ENCODE data around the gene MED10. TPM values are rescaled to one million over a fixed set of nuclear protein-coding genes. Genes with fewer than 3 reads are reported as not detected.

The MED10 gene
- total RNA-seq, 1 experiment from 2014 or later, result 81.8 TPM

GRCh38 chr5:6362846-6363245 lies 15.5 kb downstream of the MED10 start:
- no TSS peak for BruUV-seq (replicated peaks)
- intact Hi-C loops (cut with micrococcal nuclease; ENCODE audit: unreplicated experiment), result no loop called here
- ChIA-PET POLR2A (ENCODE audit: unreplicated experiment) (no interaction called here), CTCF (no interaction called here)
- DNase-seq, result no peak
- no peaks in the 10 kb centered on the region for H3F3A ChIP-seq (ENCODE audit: insufficient read depth, low read depth)
- no peaks in the 10 kb centered on the region for H3K9me2 ChIP-seq (ENCODE audit: insufficient read depth)
- no peaks in the 10 kb centered on the region for H3K36me3 ChIP-seq (ENCODE audit: low read depth)
- TF ChIP-seq EZH2 (IDR thresholded peaks at IDR 0.05; ENCODE audit: low read depth) (no peak), CTCF (conservative IDR thresholded peaks at IDR 0.05) (no peak)
- H3K4me3 ChIP-seq, result no peak overlapping the region
- H3K27ac ChIP-seq, result no peak overlapping the region
- H4K20me1 ChIP-seq (ENCODE audit: insufficient read depth), result no peaks in the 10 kb centered on the region; the same call in 1 of the 2 replicates
- no peaks in the 10 kb centered on the region for H3K9me3 ChIP-seq (ENCODE audit: insufficient read depth, low read depth)
- no peak overlapping the region for H3K4me2 ChIP-seq
- no peaks in the 10 kb centered on the region for H3K4me1 ChIP-seq (replicated peaks; ENCODE audit: insufficient read depth)
- H2AFZ ChIP-seq, result no peak overlapping the region
- no peaks in the 10 kb centered on the region for H3K27me3 ChIP-seq (ENCODE audit: insufficient read depth, low read depth)
- no peaks in the 10 kb centered on the region for H3K79me2 ChIP-seq (ENCODE audit: low read depth)

- intact Hi-C loops (cut with micrococcal nuclease; ENCODE audit: unreplicated experiment), result no loop called here
- Histone ChIP-seq H3K9me3 (ENCODE audit: insufficient read depth, low read depth) (no peaks in the 10 kb centered on the region), H3K9me2 (ENCODE audit: insufficient read depth) (no peaks in the 10 kb centered on the region), H3K27ac (no peak overlapping the region), H3K4me1 (replicated peaks; ENCODE audit: insufficient read depth) (no peaks in the 10 kb centered on the region), H4K20me1 (ENCODE audit: insufficient read depth) (no peaks in the 10 kb centered on the region; the same call in 1 of the 2 replicates), H3K4me3 (no peak overlapping the region), H3K79me2 (ENCODE audit: low read depth) (no peaks in the 10 kb centered on the region), H3K4me2 (no peak overlapping the region), H3F3A (ENCODE audit: insufficient read depth, low read depth) (no peaks in the 10 kb centered on the region), H2AFZ (no peak overlapping the region), H3K27me3 (ENCODE audit: insufficient read depth, low read depth) (peaks cover 12% of the 10 kb centered on the region), H3K36me3 (ENCODE audit: low read depth) (no peaks in the 10 kb centered on the region)
- CTCF ChIA-PET, result no interaction called here
- no peak for DNase-seq
- TF ChIP-seq CTCF (conservative IDR thresholded peaks at IDR 0.05), result no peak
- TF ChIP-seq EZH2 (IDR thresholded peaks at IDR 0.05; ENCODE audit: low read depth), result no peak
- BruUV-seq (replicated peaks), result no TSS peak
- POLR2A ChIA-PET (ENCODE audit: unreplicated experiment), result no interaction called here
These were observed 17.2 kb downstream of the MED10 start for GRCh38 chr5:6361101-6361500.

- POLR2A ChIA-PET (ENCODE audit: unreplicated experiment), result no interaction called here
- Histone ChIP-seq H3K27me3 (ENCODE audit: insufficient read depth, low read depth) (peaks cover 18% of the 10 kb centered on the region), H3K9me3 (ENCODE audit: insufficient read depth, low read depth) (no peaks in the 10 kb centered on the region), H3K4me2 (no peak overlapping the region), H2AFZ (no peak overlapping the region), H3K36me3 (ENCODE audit: low read depth) (no peaks in the 10 kb centered on the region), H3F3A (ENCODE audit: insufficient read depth, low read depth) (no peaks in the 10 kb centered on the region), H3K4me3 (no peak overlapping the region), H4K20me1 (ENCODE audit: insufficient read depth) (no peaks in the 10 kb centered on the region), H3K79me2 (ENCODE audit: low read depth) (no peaks in the 10 kb centered on the region), H3K4me1 (replicated peaks; ENCODE audit: insufficient read depth) (no peaks in the 10 kb centered on the region), H3K9me2 (ENCODE audit: insufficient read depth) (no peaks in the 10 kb centered on the region), H3K27ac (no peak overlapping the region)
- BruUV-seq (replicated peaks), result no TSS peak
- DNase-seq, result no peak
- CTCF ChIA-PET, result no interaction called here
- intact Hi-C loops (cut with micrococcal nuclease; ENCODE audit: unreplicated experiment), result no loop called here
- TF ChIP-seq EZH2 (IDR thresholded peaks at IDR 0.05; ENCODE audit: low read depth), result no peak
- no peak for TF ChIP-seq CTCF (conservative IDR thresholded peaks at IDR 0.05)
These were observed 17.8 kb downstream of the MED10 start for GRCh38 chr5:6360323-6361072.

All from PC-9 (cell line).